GM12874 (cell line): ENCODE measurements around the gene DNAJB6.

Source experiments
- CTCF ChIP-seq: IDR thresholded peaks from 2 replicates; pipeline ENCODE4 v1.5.1; 2011; ENCODE audit warnings: low read depth, mild to moderate bottlenecking, control low read depth, low read length, moderate library complexity; ENCODE audit not compliant: insufficient read depth

Gene DNAJB6

GRCh38 chr7:157401567-157402387 lies 65.0 kb downstream of the DNAJB6 start:
- no peak for TF ChIP-seq CTCF

- TF ChIP-seq CTCF: no peak
Measured at GRCh38 chr7:157402388-157402703, 65.5 kb downstream of the DNAJB6 start.

- TF ChIP-seq CTCF: no peak
Measured at GRCh38 chr7:157402911-157403534, 66.2 kb downstream of the DNAJB6 start.

GRCh38 chr7:157403646-157404401 lies 67.0 kb downstream of the DNAJB6 start:
- no peak for TF ChIP-seq CTCF

GRCh38 chr7:157404845-157405481 lies 68.2 kb downstream of the DNAJB6 start:
- no peak for TF ChIP-seq CTCF

- TF ChIP-seq CTCF: no peak
Measured at GRCh38 chr7:157405501-157405900, 68.7 kb downstream of the DNAJB6 start.
